Activated naive CD4-positive, alpha-beta T cell treated with anti-CD3 and anti-CD28 coated beads, Interleukin-2, amount 50 U/mL, for 24 hours (primary cell): ENCODE measurements around the gene GSC2.
A peak's percentile ranks its signal among the peaks of the same experiment; 100 is the strongest.

Source experiments
- H3K27ac Mint-ChIP-seq: one replicate; pipeline ENCODE4 v1.8.0; 2021; ENCODE audit warnings: mild to moderate bottlenecking, mixed read lengths
- H3K27me3 Mint-ChIP-seq: one replicate; pipeline ENCODE4 v1.8.0; 2021; ENCODE audit warnings: mixed read lengths
- H3K36me3 Mint-ChIP-seq: one replicate; pipeline ENCODE4 v1.8.0; 2021; ENCODE audit warnings: mixed read lengths
- H3K4me1 Mint-ChIP-seq: one replicate; pipeline ENCODE4 v1.8.0; 2021; ENCODE audit warnings: mixed read lengths
- H3K4me3 Mint-ChIP-seq: one replicate; pipeline ENCODE4 v1.8.0; 2021; ENCODE audit warnings: mild to moderate bottlenecking, mixed read lengths
- H3K9me3 Mint-ChIP-seq: one replicate; pipeline ENCODE4 v1.8.0; 2021; ENCODE audit warnings: mixed read lengths

GSC2 gene

DNA sequence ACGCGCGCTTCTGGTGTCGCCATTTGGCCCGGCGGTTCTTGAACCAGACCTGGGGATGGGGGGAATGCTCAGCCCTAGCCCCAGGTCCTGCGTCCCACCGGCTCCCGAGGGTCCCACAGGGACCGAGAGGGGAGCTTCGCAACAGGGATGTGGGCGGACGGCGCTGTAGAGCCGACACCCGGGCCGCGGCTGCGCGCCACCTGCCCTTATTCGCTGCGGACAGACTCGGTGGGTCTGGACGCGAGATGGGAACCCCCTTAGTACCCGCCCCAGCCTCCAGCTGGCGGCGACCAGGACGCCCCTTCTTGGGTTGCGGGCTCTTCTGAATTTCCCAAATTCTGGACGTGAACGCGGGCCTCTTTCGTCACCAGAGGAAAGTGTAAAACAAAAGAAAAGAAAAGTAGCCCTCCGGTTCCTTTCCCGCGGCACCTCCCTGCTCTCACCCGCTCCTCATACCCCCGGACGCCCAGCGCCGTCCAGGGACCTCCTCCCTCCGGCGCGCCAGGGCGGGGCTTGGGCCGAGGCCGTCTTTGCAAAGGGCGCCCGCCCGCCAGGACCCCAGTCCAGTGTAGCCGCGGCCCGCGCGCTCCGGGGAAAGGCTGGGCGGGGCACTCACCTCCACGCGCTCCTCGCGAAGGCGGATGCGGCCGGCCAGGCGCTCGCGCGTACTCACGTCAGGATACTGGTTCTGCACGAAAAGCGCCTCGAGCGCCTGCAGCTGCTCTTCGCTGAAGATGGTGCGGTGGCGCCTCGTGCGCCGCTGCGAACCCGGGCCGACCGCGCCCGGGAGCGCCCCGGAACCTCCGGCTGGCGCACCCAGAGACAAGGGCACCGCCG is 827 bp downstream of the GSC2 start:
- Mint-ChIP-seq H3K27me3 (peaks cover 24% of the 10 kb centered on the region), H3K4me1 (peaks cover 11% of the 10 kb centered on the region), H3K4me3 (peak overlapping the region; percentile 45), H3K36me3 (no peaks in the 10 kb centered on the region), H3K9me3 (no peaks in the 10 kb centered on the region), H3K27ac (no peak overlapping the region)

DNA sequence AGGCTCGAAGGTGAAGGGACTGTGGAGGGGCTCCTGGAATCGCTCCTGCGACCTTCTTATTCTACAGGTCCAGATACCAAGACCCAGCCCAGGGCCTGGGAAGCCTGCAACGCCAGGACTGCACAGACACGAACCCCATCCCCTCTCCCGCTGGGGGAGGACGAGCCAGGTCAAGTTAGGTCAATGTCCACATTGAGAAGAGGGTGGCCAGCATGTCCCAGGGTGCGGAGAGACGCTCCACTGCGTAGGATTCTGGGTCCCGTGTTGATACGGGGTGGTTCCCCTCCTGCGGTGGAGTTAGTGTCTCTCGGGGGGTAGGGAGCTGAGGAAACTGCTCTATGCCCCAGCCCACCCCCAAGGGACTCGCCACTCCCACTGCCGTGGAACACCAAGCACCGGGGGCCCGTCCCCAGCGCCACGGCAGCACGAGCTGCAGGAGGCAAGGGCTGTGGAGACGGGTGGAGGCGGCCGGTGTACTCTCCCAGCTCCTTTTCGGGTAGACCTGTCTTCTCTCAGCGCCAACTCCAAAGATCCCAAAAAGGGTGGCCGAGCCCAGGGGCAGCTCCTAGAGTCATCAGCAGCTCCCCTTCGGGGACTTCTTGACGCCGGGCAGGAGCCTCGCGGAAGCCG is 1.6 kb downstream of the GSC2 start:
- Mint-ChIP-seq H3K27me3 (peaks cover 20% of the 10 kb centered on the region), H3K4me1 (peaks cover 19% of the 10 kb centered on the region), H3K36me3 (peaks cover 4% of the 10 kb centered on the region), H3K27ac (no peak overlapping the region), H3K4me3 (no peak overlapping the region), H3K9me3 (no peaks in the 10 kb centered on the region)

DNA sequence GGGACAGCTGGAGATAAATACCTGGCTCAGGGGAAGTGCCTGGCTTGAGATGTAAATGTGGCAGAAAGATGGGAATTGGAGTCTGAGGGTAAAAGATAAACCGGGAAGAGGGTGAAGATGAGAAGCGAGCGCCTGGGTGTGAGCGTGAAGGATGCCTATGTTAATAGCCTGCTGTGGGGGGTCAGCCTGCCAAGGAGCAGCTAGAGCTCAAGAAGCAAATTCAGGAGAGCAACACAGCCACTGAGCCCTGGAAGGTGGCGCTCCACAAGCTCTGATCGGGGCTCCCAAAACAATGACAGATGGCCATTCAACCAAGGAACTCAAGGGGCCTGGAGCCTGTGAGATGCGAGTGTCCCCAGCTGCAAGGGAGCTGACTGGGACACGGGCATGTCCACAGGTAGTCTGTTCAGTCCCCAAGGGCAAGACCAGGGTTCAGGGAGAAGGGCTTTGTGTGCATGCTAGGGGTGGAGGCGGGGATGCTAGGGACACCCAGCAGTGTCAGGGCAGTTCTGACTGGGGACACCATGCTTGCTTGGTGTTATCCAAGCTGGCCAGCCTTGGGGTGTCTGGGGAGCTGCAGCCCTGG is 2.8 kb downstream of the GSC2 start:
- H3K4me3 Mint-ChIP-seq, result no peak overlapping the region
- peaks cover 13% of the 10 kb centered on the region for H3K27me3 Mint-ChIP-seq
- no peak overlapping the region for H3K27ac Mint-ChIP-seq
- peaks cover 4% of the 10 kb centered on the region for H3K36me3 Mint-ChIP-seq
- no peaks in the 10 kb centered on the region for H3K9me3 Mint-ChIP-seq
- H3K4me1 Mint-ChIP-seq, result peaks cover 27% of the 10 kb centered on the region

GRCh38 chr22:19146215-19146968 is 3.7 kb downstream of the GSC2 start:
- H3K27ac Mint-ChIP-seq, result no peak overlapping the region
- H3K36me3 Mint-ChIP-seq, result peaks cover 4% of the 10 kb centered on the region
- H3K9me3 Mint-ChIP-seq, result no peaks in the 10 kb centered on the region
- H3K4me3 Mint-ChIP-seq, result no peak overlapping the region
- H3K27me3 Mint-ChIP-seq, result peaks cover 7% of the 10 kb centered on the region
- peaks cover 32% of the 10 kb centered on the region for H3K4me1 Mint-ChIP-seq

GRCh38 chr22:19143967-19144400 is 6.1 kb downstream of the GSC2 start:
- Mint-ChIP-seq H3K4me1 (peaks cover 29% of the 10 kb centered on the region), H3K9me3 (no peaks in the 10 kb centered on the region), H3K27me3 (no peaks in the 10 kb centered on the region), H3K4me3 (peak overlapping the region; percentile 99), H3K27ac (peak overlapping the region; percentile 98), H3K36me3 (peaks cover 4% of the 10 kb centered on the region)

- peak overlapping the region; percentile 99 for H3K4me3 Mint-ChIP-seq
- no peaks in the 10 kb centered on the region for H3K9me3 Mint-ChIP-seq
- H3K36me3 Mint-ChIP-seq, result peaks cover 4% of the 10 kb centered on the region
- no peak overlapping the region for H3K27ac Mint-ChIP-seq
- H3K27me3 Mint-ChIP-seq, result no peaks in the 10 kb centered on the region
- peaks cover 29% of the 10 kb centered on the region for H3K4me1 Mint-ChIP-seq
Observed at GRCh38 chr22:19143212-19143611, 6.9 kb downstream of the GSC2 start.

GRCh38 chr22:19142394-19142793 is 7.7 kb downstream of the GSC2 start:
- H3K4me3 Mint-ChIP-seq, result peak overlapping the region; percentile 26
- H3K9me3 Mint-ChIP-seq, result no peaks in the 10 kb centered on the region
- H3K27ac Mint-ChIP-seq, result no peak overlapping the region
- peaks cover 4% of the 10 kb centered on the region for H3K36me3 Mint-ChIP-seq
- H3K4me1 Mint-ChIP-seq, result peaks cover 29% of the 10 kb centered on the region
- H3K27me3 Mint-ChIP-seq, result no peaks in the 10 kb centered on the region

- H3K4me3 Mint-ChIP-seq, result no peak overlapping the region
- no peaks in the 10 kb centered on the region for H3K27me3 Mint-ChIP-seq
- no peak overlapping the region for H3K27ac Mint-ChIP-seq
- peaks cover 29% of the 10 kb centered on the region for H3K4me1 Mint-ChIP-seq
- H3K36me3 Mint-ChIP-seq, result peaks cover 6% of the 10 kb centered on the region
- no peaks in the 10 kb centered on the region for H3K9me3 Mint-ChIP-seq
Observed at GRCh38 chr22:19139974-19140373, 10.1 kb downstream of the GSC2 start.

- Mint-ChIP-seq H3K4me3 (no peak overlapping the region), H3K27ac (no peak overlapping the region), H3K27me3 (no peaks in the 10 kb centered on the region), H3K4me1 (peaks cover 20% of the 10 kb centered on the region), H3K9me3 (no peaks in the 10 kb centered on the region), H3K36me3 (peaks cover 4% of the 10 kb centered on the region)
Observed at GRCh38 chr22:19139001-19139356, 11.1 kb downstream of the GSC2 start.

- H3K9me3 Mint-ChIP-seq, result no peaks in the 10 kb centered on the region
- peaks cover 14% of the 10 kb centered on the region for H3K4me1 Mint-ChIP-seq
- no peaks in the 10 kb centered on the region for H3K27me3 Mint-ChIP-seq
- H3K4me3 Mint-ChIP-seq, result no peak overlapping the region
- H3K36me3 Mint-ChIP-seq, result peaks cover 2% of the 10 kb centered on the region
- no peak overlapping the region for H3K27ac Mint-ChIP-seq
Observed at GRCh38 chr22:19138217-19139000, 11.7 kb downstream of the GSC2 start.

DNA sequence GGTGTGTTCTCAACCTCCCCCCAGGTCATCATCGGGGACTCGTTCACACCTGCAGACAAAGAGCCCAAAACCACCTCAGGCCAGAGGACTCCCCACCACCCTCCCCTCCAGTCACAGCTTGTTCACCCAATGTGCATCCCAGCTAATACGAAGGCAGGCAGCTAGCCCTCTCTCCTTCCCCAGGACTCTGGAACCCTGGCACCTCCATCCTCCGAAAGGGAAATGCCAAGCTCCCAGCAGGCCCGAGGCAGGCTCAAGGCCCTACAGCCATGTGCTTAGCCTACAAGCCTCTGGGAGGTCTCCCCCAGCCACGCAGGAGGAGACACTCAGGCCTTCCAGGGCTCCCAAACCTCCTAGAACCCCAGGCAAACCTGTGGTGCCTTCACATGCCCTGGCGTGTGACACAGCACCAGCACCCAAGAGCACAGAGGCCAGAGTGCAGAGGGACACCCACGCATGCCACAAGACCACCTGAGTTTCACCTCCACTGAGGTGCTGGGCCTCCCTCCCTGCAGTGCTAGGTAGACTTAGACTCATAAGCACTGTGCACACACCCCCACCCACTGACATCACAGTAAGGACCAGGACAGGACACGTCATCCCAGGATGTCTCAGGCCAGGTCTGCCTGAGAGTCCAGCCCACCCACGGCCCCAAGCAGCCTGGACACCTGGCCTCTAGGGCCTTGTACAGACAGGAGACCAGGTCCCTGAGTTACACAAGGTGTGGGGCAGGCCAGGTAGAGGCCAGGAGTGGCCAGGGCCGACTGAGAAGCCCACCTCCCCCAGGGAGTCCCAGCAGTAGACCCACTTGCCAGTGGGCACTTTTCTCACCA is 12.5 kb downstream of the GSC2 start:
- H3K9me3 Mint-ChIP-seq, result no peaks in the 10 kb centered on the region
- peaks cover 9% of the 10 kb centered on the region for H3K4me1 Mint-ChIP-seq
- no peak overlapping the region for H3K4me3 Mint-ChIP-seq
- no peaks in the 10 kb centered on the region for H3K27me3 Mint-ChIP-seq
- H3K27ac Mint-ChIP-seq, result no peak overlapping the region
- peaks cover 2% of the 10 kb centered on the region for H3K36me3 Mint-ChIP-seq

DNA sequence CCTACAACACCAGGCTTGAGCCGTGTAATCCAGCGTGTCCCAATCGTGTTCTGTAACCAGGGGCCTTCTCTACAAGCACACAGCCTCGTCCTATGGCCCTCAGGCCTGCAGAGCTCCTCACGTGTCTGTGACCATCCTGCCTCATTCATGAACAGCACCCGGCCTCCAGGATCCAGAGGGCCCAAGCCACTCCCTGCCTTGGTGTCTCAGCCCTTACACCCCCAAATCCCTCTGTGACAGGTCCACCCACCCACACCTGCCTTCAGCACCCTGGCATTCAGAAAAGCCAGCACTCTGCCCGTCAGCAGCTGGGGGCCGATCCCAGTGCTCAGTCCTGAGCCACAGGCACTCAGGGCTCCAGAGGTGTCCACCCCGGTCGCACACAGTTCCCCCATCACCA is 13.2 kb downstream of the GSC2 start:
- Mint-ChIP-seq H3K27me3 (no peaks in the 10 kb centered on the region), H3K27ac (no peak overlapping the region), H3K36me3 (peaks cover 2% of the 10 kb centered on the region), H3K4me3 (no peak overlapping the region), H3K9me3 (no peaks in the 10 kb centered on the region), H3K4me1 (peaks cover 4% of the 10 kb centered on the region)

GRCh38 chr22:19134874-19135273 is 15.2 kb downstream of the GSC2 start:
- no peak overlapping the region for H3K27ac Mint-ChIP-seq
- H3K36me3 Mint-ChIP-seq, result peaks cover 2% of the 10 kb centered on the region
- no peak overlapping the region for H3K4me3 Mint-ChIP-seq
- H3K4me1 Mint-ChIP-seq, result no peaks in the 10 kb centered on the region
- H3K9me3 Mint-ChIP-seq, result no peaks in the 10 kb centered on the region
- H3K27me3 Mint-ChIP-seq, result no peaks in the 10 kb centered on the region

DNA sequence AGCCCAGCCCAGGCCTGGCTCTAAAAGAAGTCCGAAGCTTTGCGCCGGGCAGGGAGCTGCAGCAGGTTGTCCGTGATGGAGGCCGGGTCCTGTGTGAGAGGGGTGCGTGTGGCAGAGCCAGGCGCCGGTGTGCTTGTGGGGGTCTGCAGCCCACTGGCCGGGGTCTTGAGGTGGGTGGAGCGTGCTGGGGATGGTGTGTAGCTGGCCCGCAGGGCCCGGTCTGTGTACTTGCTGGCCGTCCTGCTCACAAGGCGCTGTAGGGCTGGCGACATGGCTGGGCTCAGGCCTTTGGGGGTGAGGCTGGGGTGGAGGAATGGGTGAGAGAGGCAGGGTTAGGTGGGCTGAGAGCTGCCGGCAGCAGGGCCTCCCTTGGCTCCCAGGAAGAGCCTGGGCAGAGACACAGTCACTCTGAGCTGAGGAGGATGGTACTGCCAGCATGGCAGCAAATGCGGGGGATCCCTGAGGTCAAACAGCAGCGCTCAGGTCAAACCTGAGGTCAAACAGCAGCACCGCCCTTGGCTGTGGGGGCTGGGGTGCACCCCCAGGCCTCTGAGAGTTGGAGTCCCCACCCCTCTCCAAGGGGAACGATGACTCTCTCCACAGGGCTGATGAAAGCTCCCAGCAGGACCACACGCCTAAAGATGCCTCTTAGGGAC is 15.8 kb downstream of the GSC2 start:
- Mint-ChIP-seq H3K36me3 (peaks cover 2% of the 10 kb centered on the region), H3K4me1 (no peaks in the 10 kb centered on the region), H3K27ac (no peak overlapping the region), H3K4me3 (no peak overlapping the region), H3K27me3 (no peaks in the 10 kb centered on the region), H3K9me3 (no peaks in the 10 kb centered on the region)
